MM.1S (cell line): ENCODE results near the gene EPHB1.

Experiments
- EZH2phosphoT487 ChIP-seq: fragments of 300-600 bp; sonication (generic); IDR thresholded peaks from 2 replicates; pipeline ENCODE4 v1.6.1; 2018; ENCODE audit warnings: antibody characterized with exemption, low read length
- TF ChIP-seq, protein P1 (sequence below): fragments of 300-600 bp; sonication (generic); IDR thresholded peaks from 2 replicates; pipeline ENCODE4 v1.5.1; 2016; ENCODE audit warnings: antibody characterized with exemption, low read length, mixed read lengths

GRCh38 chr3:135081451-135081850 is 286.4 kb downstream of the EPHB1 start:
- no peak for TF ChIP-seq EZH2phosphoT487
- TF ChIP-seq, protein P1, sequence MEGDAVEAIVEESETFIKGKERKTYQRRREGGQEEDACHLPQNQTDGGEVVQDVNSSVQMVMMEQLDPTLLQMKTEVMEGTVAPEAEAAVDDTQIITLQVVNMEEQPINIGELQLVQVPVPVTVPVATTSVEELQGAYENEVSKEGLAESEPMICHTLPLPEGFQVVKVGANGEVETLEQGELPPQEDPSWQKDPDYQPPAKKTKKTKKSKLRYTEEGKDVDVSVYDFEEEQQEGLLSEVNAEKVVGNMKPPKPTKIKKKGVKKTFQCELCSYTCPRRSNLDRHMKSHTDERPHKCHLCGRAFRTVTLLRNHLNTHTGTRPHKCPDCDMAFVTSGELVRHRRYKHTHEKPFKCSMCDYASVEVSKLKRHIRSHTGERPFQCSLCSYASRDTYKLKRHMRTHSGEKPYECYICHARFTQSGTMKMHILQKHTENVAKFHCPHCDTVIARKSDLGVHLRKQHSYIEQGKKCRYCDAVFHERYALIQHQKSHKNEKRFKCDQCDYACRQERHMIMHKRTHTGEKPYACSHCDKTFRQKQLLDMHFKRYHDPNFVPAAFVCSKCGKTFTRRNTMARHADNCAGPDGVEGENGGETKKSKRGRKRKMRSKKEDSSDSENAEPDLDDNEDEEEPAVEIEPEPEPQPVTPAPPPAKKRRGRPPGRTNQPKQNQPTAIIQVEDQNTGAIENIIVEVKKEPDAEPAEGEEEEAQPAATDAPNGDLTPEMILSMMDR: no peak
